Stimulated activated CD8-positive, alpha-beta memory T cell treated with anti-CD3 and anti-CD28 coated beads, Interleukin-12 subunit alpha, Interleukin-12 subunit beta, amount 100 ng/mL, for 4 hours (primary cell): ENCODE results near the gene RPL34.
A peak's percentile ranks its signal among the peaks of the same experiment; 100 is the strongest.
"Not testable (repeated sequence)": the region's sequence is repeated elsewhere in the genome, so short reads cannot be mapped to it uniquely, and the experiment has no call there.

Source experiments
- DNase-seq: peaks from one replicate; pipeline ENCODE4 v3.0.0-alpha.2; 2020; ENCODE audit warnings: low read depth

Gene RPL34

GRCh38 chr4:108620101-108620932 is at the start of gene RPL34:
RPL34 (plus strand) TSS chr4:108620576; CDS start chr4:108621960, 1,384 bp downstream.
- DNase-seq: peak; percentile 93

- no peak for DNase-seq
These were observed 49.3 kb upstream of the RPL34 start for GRCh38 chr4:108570993-108571569.

GRCh38 chr4:108574402-108574801 is 46.0 kb upstream of the RPL34 start:
- no peak for DNase-seq

GRCh38 chr4:108581083-108581482 is 39.3 kb upstream of the RPL34 start:
- DNase-seq: no peak

GRCh38 chr4:108586778-108587177 is 33.6 kb upstream of the RPL34 start:
- no peak for DNase-seq

- DNase-seq: no peak
These were observed 31.5 kb upstream of the RPL34 start for GRCh38 chr4:108588878-108589277.

GRCh38 chr4:108589961-108590360 is 30.4 kb upstream of the RPL34 start:
- no peak for DNase-seq

GRCh38 chr4:108590776-108591175 is 29.6 kb upstream of the RPL34 start:
- no peak for DNase-seq

- DNase-seq: no peak
These were observed 27.7 kb upstream of the RPL34 start for GRCh38 chr4:108592674-108592986.

- not testable (repeated sequence) for DNase-seq
These were observed 26.1 kb upstream of the RPL34 start for GRCh38 chr4:108594296-108594695.

GRCh38 chr4:108596344-108596743 is 24.0 kb upstream of the RPL34 start:
- DNase-seq: no peak

GRCh38 chr4:108601106-108601505 is 19.3 kb upstream of the RPL34 start:
- no peak for DNase-seq

GRCh38 chr4:108601532-108601931 is 18.8 kb upstream of the RPL34 start:
- DNase-seq: no peak

- DNase-seq: no peak
These were observed 18.2 kb upstream of the RPL34 start for GRCh38 chr4:108602163-108602562.

- DNase-seq: no peak
These were observed 13.1 kb upstream of the RPL34 start for GRCh38 chr4:108607079-108607815.

GRCh38 chr4:108611365-108611764 is 9.0 kb upstream of the RPL34 start:
- DNase-seq: no peak

GRCh38 chr4:108612365-108612764 is 8.0 kb upstream of the RPL34 start:
- no peak for DNase-seq

- no peak for DNase-seq
These were observed 840 bp upstream of the RPL34 start for GRCh38 chr4:108619372-108620100.

GRCh38 chr4:108620933-108621905 is 843 bp downstream of the RPL34 start:
- no peak for DNase-seq

- DNase-seq: no peak
These were observed 1.6 kb downstream of the RPL34 start for GRCh38 chr4:108622022-108622421.

- DNase-seq: no peak
These were observed 2.5 kb downstream of the RPL34 start for GRCh38 chr4:108622828-108623227.
